Stimulated activated naive CD8-positive, alpha-beta T cell treated with anti-CD3 and anti-CD28 coated beads, Interleukin-15, Interleukin-2, amounts not matched to agents 100 ng/mL and 50 ng/mL, for 24 hours (primary cell): ENCODE data around the gene ARHGAP33.
"Not testable (repeated sequence)": the region's sequence is repeated elsewhere in the genome, so short reads cannot be mapped to it uniquely, and the experiment has no call there.

ENCODE experiments used
- H3K27ac Mint-ChIP-seq: one replicate; pipeline ENCODE4 v1.8.0; 2021; ENCODE audit warnings: mild to moderate bottlenecking, mixed read lengths
- H3K27me3 Mint-ChIP-seq: one replicate; pipeline ENCODE4 v1.8.0; 2021; ENCODE audit warnings: mixed read lengths
- H3K36me3 Mint-ChIP-seq: one replicate; pipeline ENCODE4 v1.8.0; 2021; ENCODE audit warnings: low read depth, mixed read lengths
- H3K4me1 Mint-ChIP-seq: one replicate; pipeline ENCODE4 v1.8.0; 2021; ENCODE audit warnings: low read depth, mixed read lengths
- H3K4me3 Mint-ChIP-seq: one replicate; pipeline ENCODE4 v1.8.0; 2021; ENCODE audit warnings: mild to moderate bottlenecking, mixed read lengths
- H3K9me3 Mint-ChIP-seq: one replicate; pipeline ENCODE4 v1.8.0; 2021; ENCODE audit warnings: mixed read lengths

Gene ARHGAP33

DNA sequence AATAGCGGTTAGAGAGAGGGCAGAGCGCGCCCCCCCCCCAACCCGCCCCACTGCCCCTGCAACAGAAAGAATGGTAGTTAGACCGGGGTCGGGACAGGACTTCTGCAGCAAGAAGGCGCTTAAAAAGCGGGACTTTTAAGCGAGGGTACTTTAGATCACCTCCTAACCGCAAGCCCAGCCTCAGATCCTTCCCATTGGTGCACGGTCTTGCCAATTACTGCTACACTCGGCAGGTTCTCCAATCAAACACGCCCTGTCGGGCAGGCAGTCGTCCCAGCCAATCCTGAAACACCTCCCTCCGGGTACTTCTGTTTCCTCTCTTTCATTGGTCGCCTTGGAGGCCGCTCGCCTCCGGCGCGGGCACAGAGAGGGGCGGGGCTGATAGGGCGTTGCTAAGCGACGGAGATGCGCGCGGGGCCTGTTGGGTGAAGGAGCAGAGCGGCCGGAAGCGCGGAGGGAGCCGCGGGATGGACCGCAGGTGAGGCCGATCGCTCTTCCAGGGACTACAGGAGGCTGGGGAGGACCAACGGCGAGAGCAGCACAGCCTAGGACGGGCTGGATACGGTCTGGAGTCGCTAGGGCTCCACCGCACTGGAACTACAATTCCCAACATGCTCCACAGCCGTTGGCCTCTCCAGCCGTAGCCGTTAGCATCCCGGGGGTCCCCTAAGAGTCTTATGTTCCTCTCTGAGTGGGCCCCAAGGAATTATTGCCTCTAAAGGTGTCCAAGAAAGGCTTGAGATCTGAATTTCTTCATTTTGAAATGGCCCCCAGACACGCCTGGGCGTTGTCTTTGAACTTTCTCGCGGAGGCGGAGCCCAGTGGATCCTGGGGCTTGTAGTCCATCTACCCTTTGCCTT lies 17.4 kb upstream of the ARHGAP33 start, which contains the start of gene PROSER3:
TSS of gene PROSER3 (plus strand) at position 428 of the 860 bp plus-strand sequence. CDS start at position 468, 40 bp downstream.
- peak within 1 kb of the TSS; percentile 92 for H3K27ac Mint-ChIP-seq
- no peaks in the 10 kb centered on the region for H3K9me3 Mint-ChIP-seq
- peaks cover 21% of the 10 kb centered on the region for H3K36me3 Mint-ChIP-seq
- peaks cover 4% of the 10 kb centered on the region for H3K27me3 Mint-ChIP-seq
- H3K4me1 Mint-ChIP-seq, result peaks cover 28% of the 10 kb centered on the region
- H3K4me3 Mint-ChIP-seq, result peak within 1 kb of the TSS; percentile 90

DNA sequence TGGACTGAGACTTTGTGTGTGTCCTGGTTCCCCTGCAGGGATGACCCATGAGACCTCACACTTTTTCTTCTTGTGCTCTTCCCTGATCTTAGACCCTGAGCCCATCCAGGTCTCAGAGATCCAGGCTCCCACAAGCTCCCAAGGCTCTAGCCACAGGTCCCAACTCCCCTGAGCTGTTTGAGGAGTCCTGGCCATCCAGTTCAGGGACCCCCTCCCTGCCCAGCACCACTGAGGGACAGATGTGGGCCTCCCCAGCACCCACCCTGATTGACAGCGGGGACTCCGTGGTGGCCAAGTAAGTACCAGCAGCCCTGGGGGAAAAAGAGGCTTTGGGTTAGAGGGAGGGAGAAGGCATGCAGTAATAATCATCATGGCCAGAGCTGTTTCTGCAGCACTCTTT lies 15.7 kb upstream of the ARHGAP33 start:
- Mint-ChIP-seq H3K27ac (no peak overlapping the region), H3K4me3 (peak overlapping the region; percentile 90), H3K4me1 (peaks cover 28% of the 10 kb centered on the region), H3K36me3 (peaks cover 17% of the 10 kb centered on the region), H3K27me3 (peaks cover 4% of the 10 kb centered on the region), H3K9me3 (no peaks in the 10 kb centered on the region)

DNA sequence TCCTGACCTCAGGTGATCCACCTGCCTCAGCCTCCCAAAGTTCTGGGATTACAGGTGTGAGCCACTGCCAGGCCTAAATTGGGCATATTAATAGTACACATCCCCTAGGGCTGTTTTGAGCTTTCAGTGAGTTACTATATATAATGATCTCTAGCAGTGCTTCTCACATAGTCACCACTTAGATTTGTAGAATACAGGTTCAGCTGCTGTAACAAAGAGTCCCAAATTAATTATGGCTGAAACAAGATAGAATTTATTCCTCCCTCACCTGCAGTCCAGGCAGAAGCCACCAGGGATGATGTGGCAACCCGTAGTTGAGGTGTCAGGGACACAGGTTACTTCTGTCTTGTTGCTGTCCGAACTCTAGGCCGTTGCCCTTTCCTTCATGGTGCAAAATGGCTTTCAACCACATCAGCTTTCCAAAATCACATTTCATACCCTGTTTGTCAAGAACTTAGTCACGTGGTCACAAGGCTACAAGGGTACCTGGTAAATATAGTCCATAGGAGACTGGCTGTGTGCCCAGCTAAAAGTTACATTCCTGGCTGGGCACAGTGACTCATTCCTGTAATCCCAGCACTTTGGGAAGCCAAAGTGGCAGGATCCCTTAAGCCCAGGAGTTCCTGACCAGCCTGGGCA lies 14.5 kb upstream of the ARHGAP33 start:
- Mint-ChIP-seq H3K36me3 (peaks cover 23% of the 10 kb centered on the region), H3K9me3 (no peaks in the 10 kb centered on the region), H3K4me1 (peaks cover 28% of the 10 kb centered on the region), H3K4me3 (no peak overlapping the region), H3K27ac (no peak overlapping the region), H3K27me3 (peaks cover 4% of the 10 kb centered on the region)

DNA sequence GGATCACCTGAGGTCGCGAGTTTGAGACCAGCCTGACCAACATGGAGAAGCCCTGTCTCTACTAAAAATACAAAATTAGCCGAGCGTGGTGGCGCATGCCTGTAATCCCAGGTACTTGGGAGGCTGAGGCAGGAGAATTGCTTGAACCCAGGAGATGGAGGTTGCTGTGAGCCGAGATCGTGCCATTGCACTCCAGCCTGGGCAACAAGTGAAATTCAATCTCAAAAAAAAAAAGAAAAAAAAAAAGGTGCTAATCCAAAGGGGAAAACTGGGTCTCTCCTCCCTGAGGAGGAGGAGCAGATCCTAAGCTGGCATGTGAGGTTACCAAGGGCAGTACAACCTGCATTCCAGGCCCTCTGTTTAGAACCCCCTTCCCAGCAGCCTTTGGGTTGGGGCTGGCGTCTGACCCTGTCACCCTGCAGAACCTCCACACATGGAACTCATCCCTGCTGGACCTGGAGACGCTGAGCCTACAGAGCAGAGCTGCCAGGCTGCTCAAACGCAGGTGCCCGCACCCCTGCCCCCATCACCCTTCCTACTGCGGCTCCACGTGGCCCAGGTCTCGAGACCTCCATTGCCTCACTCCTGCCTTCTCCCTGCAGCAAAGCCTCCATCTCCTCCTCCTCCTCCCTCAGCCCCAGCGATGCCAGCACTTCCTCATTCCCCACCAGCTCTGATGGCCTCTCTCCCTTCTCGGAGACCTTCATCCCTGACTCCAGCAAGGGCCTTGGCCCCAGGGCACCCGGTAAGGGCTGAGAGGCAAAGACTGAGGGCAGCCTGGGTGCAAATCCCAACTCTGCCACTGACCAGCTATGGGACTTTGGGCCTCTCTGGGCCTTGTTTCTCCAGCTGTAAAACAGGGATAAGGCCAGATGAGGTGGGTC lies 10.7 kb upstream of the ARHGAP33 start:
- Mint-ChIP-seq H3K36me3 (peaks cover 22% of the 10 kb centered on the region), H3K27ac (no peak overlapping the region), H3K4me3 (no peak overlapping the region), H3K9me3 (no peaks in the 10 kb centered on the region), H3K27me3 (no peaks in the 10 kb centered on the region), H3K4me1 (peaks cover under 1% of the 10 kb centered on the region)

DNA sequence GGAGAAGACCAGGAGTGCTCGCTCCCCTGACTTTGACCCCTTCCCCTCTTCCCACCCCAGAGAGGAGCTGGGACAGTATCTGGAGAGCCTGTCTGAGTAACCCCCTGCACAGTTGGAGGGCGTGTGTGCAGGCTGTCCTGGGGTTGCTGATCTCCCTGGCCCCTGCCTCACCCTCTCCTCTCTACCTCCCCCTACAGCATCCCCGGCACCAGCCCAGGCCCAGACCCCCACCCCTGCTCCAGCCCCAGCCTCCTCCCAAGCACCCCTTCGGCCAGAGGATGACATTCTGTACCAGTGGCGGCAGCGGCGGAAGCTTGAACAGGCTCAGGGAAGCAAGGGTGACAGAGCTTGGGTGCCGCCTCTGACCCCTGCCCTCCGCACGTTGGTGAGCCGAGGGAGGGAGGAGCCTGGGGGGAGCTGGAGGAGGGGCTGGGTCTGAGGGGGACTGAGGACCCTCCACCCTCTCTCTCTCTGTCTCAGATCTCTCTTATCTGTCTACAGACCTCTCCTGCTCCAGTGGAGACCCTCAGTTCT lies 8.7 kb upstream of the ARHGAP33 start:
- H3K27ac Mint-ChIP-seq, result no peak overlapping the region
- no peaks in the 10 kb centered on the region for H3K9me3 Mint-ChIP-seq
- H3K36me3 Mint-ChIP-seq, result peaks cover 18% of the 10 kb centered on the region
- H3K4me1 Mint-ChIP-seq, result no peaks in the 10 kb centered on the region
- no peak overlapping the region for H3K4me3 Mint-ChIP-seq
- no peaks in the 10 kb centered on the region for H3K27me3 Mint-ChIP-seq

DNA sequence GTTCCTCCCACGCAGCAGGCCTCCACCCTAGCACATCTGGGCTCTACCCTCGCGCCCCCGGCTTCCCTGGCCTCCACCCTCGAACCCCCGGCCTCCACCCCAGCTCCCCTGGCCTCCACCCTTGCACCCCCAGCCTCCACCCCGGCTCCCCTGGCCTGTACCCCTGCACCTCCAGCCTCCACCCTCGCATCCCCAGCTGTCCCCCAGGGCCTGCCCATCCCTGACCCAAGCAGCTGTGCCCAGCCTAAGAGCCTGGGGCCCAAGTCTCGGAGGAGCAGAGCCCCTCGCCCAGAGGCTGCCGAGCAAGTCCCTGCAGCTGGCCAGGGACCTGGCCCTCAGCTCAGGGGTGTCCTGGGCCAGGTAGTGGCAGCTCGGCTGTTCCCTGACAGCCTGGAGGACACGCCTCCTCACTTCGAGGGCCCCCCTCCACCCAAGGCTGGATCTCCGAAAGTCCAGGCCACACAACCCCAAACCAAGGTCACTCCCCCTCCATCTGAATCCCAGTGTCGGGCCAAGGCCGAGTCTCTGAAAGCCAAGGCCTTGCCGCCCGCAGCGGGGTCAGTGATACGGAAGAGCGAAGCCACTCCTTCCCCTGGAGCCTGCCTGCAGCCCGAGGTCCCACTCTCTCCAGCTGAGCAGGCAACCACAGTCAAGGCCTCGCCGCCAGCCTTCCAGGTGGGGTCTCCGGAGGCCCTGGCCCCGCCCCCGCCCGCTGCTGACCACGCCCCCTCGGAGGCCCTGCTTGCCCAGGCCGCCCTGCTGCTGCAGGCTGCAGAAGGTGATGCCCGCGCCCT lies 7.9 kb upstream of the ARHGAP33 start:
- Mint-ChIP-seq H3K9me3 (no peaks in the 10 kb centered on the region), H3K4me1 (no peaks in the 10 kb centered on the region), H3K27me3 (no peaks in the 10 kb centered on the region), H3K27ac (no peak overlapping the region), H3K36me3 (peaks cover 12% of the 10 kb centered on the region), H3K4me3 (no peak overlapping the region)

DNA sequence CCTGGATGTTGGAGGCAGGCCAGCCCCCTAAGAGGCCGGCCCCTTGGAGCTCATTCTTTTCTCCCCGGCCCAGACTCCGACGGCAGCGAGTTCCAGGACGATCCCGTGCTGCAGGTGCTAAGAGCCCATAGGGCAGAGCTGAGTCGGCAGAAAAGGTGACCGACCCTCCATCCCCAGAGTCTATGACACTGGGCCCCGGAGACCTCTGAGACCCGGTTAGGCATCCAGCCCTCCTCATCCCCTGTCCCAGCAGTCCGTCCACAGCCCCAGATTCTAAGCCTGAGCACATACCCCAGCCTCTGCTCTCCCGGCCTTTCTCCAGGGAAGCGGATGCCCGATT lies 7.3 kb upstream of the ARHGAP33 start:
- Mint-ChIP-seq H3K4me1 (no peaks in the 10 kb centered on the region), H3K4me3 (no peak overlapping the region), H3K9me3 (no peaks in the 10 kb centered on the region), H3K36me3 (peaks cover 12% of the 10 kb centered on the region), H3K27me3 (no peaks in the 10 kb centered on the region), H3K27ac (no peak overlapping the region)

DNA sequence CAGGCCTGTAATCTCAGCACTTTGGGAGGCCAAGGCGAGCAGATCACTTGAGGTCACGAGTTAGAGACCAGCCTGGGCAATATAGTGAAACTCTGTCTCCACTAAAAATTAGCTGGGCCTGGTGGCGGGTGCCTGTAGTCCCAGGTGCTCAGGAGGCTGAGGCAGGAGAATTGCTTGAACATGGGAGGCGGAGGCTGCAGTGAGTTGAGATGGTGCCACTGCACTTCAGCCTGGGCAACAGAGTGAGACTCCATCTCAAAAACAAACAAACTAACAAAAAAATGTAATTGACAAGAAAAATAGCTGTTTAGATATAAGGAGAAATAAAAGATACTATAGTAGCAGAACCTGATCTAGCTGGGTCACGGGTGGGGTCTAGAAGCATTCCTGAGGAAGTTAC lies 3.0 kb upstream of the ARHGAP33 start:
- H3K36me3 Mint-ChIP-seq, H3K4me3 Mint-ChIP-seq, H3K9me3 Mint-ChIP-seq, H3K27me3 Mint-ChIP-seq, H3K27ac Mint-ChIP-seq: not testable (repeated sequence)
- H3K4me1 Mint-ChIP-seq, result peaks cover 15% of the 10 kb centered on the region

DNA sequence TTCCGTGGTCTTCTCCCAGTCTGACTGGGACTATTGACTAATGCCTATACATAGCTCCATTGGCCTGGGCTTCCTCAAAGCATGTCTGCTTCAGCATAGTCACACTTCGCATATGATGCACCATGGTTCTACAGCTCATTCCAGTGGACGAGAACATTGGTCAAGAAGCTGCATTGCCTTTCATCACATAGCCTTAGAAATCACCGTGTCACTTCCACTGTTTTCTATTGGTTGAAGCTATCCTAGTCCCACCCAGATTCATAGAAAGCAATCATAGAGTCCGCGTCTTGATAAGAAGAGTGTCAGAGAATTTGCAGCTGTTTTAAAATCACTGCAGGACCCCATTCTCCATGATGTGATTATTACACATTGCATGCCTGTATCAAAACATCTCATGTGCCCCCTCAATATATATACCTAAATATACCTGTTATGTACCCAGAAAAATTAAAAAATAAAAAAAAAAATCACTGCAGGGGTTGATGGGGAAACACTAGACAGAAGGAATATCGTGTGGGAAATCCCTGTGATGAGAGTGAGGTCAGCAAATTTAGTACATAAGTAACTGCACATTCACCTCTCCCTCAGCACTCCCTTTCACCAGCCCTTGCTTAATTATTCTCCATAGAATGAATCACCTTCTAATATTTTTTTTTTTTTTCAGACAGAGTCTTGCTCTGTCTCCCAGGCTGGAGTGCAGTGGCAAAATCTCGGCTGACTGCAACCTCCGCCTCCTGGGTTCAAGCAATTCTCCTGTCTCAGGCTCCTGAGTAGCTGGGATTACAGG lies 2.2 kb upstream of the ARHGAP33 start:
- H3K4me3 Mint-ChIP-seq, result no peak overlapping the region

DNA sequence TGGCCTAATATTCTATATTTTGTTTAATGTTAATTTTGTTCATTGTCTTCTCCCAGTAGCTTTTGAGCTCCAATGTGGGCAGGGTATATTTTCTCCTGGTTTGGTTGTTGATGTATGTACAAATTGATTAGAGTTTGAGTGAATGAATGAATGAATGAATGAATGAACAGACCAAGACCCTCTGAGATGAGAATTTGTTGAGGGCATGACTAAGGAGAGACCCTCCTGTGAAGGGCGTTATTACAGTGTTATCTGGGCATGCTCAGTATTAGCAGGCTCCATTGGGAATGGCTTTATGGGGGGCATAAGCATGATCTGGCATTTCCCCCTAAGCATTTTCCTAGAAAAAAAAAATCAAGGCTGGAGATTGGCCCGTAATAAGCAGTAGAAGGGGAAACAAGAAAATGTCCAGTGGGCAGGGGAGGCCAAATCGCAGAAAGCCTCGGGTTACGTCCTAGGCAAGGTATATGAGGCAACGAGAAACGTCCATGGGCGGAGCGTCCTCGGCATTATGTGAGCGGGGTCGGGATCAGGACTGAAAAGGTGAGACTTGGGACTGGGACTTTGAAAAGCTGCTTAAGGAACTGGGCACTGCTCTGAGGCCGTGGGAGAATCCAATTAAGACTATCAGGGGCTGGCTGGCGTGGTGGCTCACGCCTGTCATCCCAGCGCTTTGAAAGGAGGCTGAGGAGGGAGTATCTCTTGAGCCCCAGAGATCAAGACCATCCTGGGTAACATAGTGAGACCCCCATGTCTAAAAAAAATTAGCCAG lies 904 bp upstream of the ARHGAP33 start:
- Mint-ChIP-seq H3K36me3 (no peaks in the 10 kb centered on the region), H3K27me3 (no peaks in the 10 kb centered on the region), H3K4me1 (peaks cover 15% of the 10 kb centered on the region), H3K27ac (no peak overlapping the region), H3K4me3 (peak overlapping the region; percentile 79), H3K9me3 (no peaks in the 10 kb centered on the region)

More for the DNA sequence above, 2.2 kb upstream of the ARHGAP33 start:
- Mint-ChIP-seq H3K9me3 (no peaks in the 10 kb centered on the region), H3K4me1 (peaks cover 15% of the 10 kb centered on the region), H3K36me3 (peaks cover 4% of the 10 kb centered on the region), H3K27ac (no peak overlapping the region), H3K27me3 (no peaks in the 10 kb centered on the region)

DNA sequence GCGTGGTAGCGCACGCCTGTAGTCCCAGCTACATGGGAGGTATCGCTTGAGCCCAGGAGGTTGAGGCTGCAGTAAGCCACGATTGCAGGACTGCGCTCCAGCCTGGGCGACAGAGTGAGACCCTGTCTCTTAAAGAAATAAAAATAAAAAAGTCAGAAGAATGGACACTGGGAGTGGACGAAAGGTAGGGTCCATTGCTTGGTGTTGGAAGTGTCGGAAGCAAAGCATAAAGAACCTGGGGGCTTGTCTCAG lies 392 bp upstream of the ARHGAP33 start:
- peak overlapping the region; percentile 79 for H3K4me3 Mint-ChIP-seq
- H3K27ac Mint-ChIP-seq, result no peak overlapping the region
- H3K4me1 Mint-ChIP-seq, result peaks cover 15% of the 10 kb centered on the region
- H3K36me3 Mint-ChIP-seq, result no peaks in the 10 kb centered on the region
- H3K9me3 Mint-ChIP-seq, result no peaks in the 10 kb centered on the region
- H3K27me3 Mint-ChIP-seq, result no peaks in the 10 kb centered on the region

DNA sequence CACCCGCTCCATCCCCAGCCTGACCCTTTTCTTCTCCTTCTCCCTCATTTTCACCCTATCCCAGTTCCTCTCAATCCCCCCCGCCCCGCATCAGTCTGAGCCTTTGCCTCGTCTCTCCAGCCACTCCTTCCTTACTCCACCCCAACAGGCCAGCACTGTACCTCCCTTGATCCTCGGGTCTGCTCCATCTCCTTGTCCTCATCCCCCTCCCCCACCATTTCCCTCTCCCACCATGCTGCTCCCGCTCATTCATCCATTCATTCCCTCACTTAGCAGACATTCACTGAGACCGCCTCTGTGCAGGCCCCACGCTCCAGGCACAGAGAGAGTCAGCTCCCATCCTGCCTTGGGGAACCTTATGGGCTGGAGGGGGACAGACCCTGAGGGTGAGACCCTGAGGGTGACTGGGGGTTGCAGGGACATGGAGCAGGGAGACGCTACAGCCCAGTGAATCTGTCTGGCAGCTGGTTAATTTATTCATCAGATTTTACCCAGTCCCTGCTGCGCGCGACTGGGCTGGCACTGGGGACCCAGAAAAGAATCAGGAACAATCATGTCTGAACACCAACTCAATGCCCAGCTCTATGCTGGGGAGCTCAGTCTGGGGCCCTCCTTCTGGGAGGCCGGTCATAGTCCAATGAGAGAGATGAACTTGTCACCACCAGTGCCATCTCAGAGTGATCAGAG lies 881 bp downstream of the ARHGAP33 start:
- no peaks in the 10 kb centered on the region for H3K9me3 Mint-ChIP-seq
- peaks cover 15% of the 10 kb centered on the region for H3K4me1 Mint-ChIP-seq
- H3K27ac Mint-ChIP-seq, result no peak overlapping the region
- H3K27me3 Mint-ChIP-seq, result no peaks in the 10 kb centered on the region
- peak overlapping the region; percentile 79 for H3K4me3 Mint-ChIP-seq
- no peaks in the 10 kb centered on the region for H3K36me3 Mint-ChIP-seq
